Upper lobe of right lung (tissue), 1 donor: ENCODE data around the gene CD9. TPM values are rescaled to one million over a fixed set of nuclear protein-coding genes. Genes with fewer than 3 reads are reported as not detected.
"Not testable (repeated sequence)": the region's sequence is repeated elsewhere in the genome, so short reads cannot be mapped to it uniquely, and the experiment has no call there.

Experiments
- ATAC-seq: fragments of 200-7000 bp; cut with Tn5 transposase; one replicate; pipeline ENCODE4 v1.9.1; 2020; ENCODE audit warnings: mild to moderate bottlenecking, moderate library complexity
- DNase-seq: peaks from one replicate; pipeline ENCODE4 v3.0.0-alpha.2; 2020
- H3K27ac ChIP-seq: fragments of 200-600 bp; one replicate; pipeline ENCODE4 v1.8.0; 2022
- H3K27me3 ChIP-seq: fragments of 200-600 bp; one replicate; pipeline ENCODE4 v1.8.0; 2022; ENCODE audit warnings: mild to moderate bottlenecking
- H3K36me3 ChIP-seq: fragments of 200-600 bp; one replicate; pipeline ENCODE4 v1.8.0; 2022
- H3K4me1 ChIP-seq: fragments of 200-600 bp; one replicate; pipeline ENCODE4 v1.8.0; 2022
- H3K4me3 ChIP-seq: fragments of 200-600 bp; one replicate; pipeline ENCODE4 v1.8.0; 2022; ENCODE audit warnings: mild to moderate bottlenecking
- H3K9me3 ChIP-seq: fragments of 200-600 bp; one replicate; pipeline ENCODE4 v1.8.0; 2022
- intact Hi-C: fragments of 100-400 bp; cut with DNase I; formaldehyde crosslinking; loops from one replicate; pipeline ENCODE4 v1.11.0; 2022
- total RNA-seq: library from RNA; stranded (reverse); fragmentation: NEBNext Ultra II Directional; extraction: Animal tissue kit (Norgen Biotek cat#: 25700); gene quantifications from one replicate; pipeline ENCODE4 v1.2.1, GENCODE V29; 2021
- TF ChIP-seq, protein P1 (sequence below): fragments of 200-600 bp; IDR thresholded peaks from one replicate; pipeline ENCODE4 v1.8.0; 2022; ENCODE audit warnings: antibody characterized with exemption
- donor health status: DM: no; HTN: yes; CAD: no; lungs with severe emphysema.

The CD9 gene
- total RNA-seq, 1 donor from 2014 or later, result 445 TPM

DNA sequence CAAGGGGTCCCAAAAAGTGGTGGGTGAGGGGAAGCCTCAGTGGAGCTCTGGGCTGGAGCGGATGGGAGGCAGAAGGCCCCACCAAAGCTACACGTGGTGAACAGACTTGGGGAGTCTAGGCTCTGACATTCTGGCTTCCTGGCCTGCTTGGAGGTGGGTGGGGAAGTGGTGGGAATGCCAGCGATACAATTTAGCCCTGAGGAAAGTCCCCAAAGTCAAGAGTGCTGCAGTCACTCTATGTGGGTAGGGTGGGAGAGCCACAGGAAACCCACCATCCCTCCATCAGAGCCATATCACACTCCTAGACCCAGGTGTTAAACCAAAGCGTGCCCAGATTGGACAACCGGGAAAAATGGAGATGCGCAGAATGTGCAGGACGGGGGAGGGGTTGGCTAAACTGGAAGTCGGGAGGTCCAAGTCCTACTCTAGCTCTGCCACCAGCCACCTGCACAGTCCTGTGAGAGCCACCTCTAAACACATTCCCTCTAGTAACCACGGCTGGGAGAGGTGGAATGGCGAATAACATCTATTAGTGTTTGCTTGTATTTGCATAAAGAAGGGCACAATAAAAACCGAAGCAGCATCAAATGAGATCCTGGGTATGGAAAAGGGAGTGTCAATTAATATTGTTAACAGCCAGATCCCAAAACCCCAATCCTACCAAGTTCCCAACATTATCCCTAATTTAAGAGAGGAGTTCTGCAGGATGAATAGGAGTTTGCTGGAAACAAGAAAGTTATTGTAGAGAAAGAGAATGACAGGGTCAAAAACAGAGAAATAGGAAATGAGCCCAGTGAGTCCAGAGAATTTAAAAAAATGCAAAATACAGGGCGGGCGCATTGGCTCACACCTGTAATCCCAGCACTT lies 14.0 kb upstream of the CD9 start:
- H3K36me3 ChIP-seq, result no peaks in the 10 kb centered on the region
- TF ChIP-seq, protein P1, sequence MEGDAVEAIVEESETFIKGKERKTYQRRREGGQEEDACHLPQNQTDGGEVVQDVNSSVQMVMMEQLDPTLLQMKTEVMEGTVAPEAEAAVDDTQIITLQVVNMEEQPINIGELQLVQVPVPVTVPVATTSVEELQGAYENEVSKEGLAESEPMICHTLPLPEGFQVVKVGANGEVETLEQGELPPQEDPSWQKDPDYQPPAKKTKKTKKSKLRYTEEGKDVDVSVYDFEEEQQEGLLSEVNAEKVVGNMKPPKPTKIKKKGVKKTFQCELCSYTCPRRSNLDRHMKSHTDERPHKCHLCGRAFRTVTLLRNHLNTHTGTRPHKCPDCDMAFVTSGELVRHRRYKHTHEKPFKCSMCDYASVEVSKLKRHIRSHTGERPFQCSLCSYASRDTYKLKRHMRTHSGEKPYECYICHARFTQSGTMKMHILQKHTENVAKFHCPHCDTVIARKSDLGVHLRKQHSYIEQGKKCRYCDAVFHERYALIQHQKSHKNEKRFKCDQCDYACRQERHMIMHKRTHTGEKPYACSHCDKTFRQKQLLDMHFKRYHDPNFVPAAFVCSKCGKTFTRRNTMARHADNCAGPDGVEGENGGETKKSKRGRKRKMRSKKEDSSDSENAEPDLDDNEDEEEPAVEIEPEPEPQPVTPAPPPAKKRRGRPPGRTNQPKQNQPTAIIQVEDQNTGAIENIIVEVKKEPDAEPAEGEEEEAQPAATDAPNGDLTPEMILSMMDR, result no peak
- H3K4me3 ChIP-seq, result no peak overlapping the region
- intact Hi-C loops, result no loop called here
- H3K9me3 ChIP-seq, result no peaks in the 10 kb centered on the region
- no peak overlapping the region for H3K27ac ChIP-seq
- H3K4me1 ChIP-seq, result peaks cover 30% of the 10 kb centered on the region
- DNase-seq, result no peak
- no peak for ATAC-seq
- no peaks in the 10 kb centered on the region for H3K27me3 ChIP-seq

DNA sequence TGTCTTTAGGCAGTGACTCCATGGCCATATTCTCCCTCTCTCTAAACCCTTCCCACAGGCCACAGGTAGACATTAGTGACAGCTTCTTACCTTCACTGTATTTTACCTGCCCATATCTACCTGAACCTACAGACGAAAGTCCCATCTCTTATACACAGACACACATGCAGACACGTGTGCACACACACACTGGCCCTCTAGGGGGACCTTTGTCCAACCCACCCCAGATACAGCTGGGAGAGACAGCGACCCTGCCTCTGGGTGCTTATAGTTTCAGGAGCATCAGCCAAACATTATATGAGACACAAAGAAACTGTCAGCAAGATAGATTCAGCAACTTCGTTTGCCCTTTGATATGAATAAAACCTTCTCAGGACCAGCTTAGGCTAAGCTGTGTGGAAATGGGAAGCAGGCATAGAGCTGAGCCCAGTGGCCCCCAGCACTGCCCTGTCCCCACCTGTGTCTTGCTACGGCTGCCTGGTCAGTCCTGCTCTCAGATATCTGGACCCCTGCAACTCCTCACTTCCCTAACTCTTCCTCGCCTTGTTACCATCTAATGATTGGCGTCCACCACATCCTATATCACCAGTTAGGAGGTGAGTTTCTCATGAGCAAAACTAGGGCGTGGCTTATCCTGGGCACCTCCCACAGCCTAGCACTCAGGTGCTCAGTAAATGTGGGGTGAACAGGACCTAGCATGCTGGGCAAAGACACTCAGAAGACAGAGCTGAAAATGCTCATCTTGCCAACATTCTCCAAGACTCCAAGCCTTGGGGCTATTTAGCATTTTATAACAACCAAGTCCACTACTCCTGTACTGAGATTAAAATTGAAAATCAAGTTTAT lies 12.0 kb upstream of the CD9 start:
- Histone ChIP-seq H3K27ac (no peak overlapping the region), H3K27me3 (no peaks in the 10 kb centered on the region), H3K36me3 (no peaks in the 10 kb centered on the region), H3K4me1 (peaks cover 12% of the 10 kb centered on the region), H3K4me3 (no peak overlapping the region), H3K9me3 (no peaks in the 10 kb centered on the region)
- DNase-seq (no peak), ATAC-seq (no peak)
- TF ChIP-seq, protein P1, result no peak
- intact Hi-C loops, result no loop called here

DNA sequence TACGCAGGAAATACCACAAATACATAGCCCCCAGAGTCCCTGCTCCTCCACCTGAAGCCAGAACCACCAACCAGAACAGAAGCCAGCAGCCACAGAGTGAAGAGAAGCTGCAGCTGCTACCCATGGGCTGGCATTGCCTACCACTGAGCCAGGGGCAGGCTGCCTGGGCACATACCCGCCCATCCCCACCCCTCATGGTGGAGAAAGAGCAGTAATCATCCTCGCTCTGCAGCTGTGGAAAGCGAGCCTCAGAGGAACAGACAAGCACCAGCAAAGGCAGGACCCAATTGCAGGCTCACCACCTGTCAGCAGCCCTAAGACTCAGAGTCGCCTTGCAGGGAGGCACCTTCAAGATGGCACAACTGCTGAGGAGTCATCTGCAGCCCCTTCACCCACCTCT lies 11.2 kb upstream of the CD9 start:
- ATAC-seq, result no peak
- no peaks in the 10 kb centered on the region for H3K9me3 ChIP-seq
- H3K36me3 ChIP-seq, result no peaks in the 10 kb centered on the region
- no peak overlapping the region for H3K4me3 ChIP-seq
- no peak overlapping the region for H3K27ac ChIP-seq
- no peak for DNase-seq
- intact Hi-C loops, result no loop called here
- peaks cover 3% of the 10 kb centered on the region for H3K4me1 ChIP-seq
- H3K27me3 ChIP-seq, result no peaks in the 10 kb centered on the region
- TF ChIP-seq, protein P1, result no peak

DNA sequence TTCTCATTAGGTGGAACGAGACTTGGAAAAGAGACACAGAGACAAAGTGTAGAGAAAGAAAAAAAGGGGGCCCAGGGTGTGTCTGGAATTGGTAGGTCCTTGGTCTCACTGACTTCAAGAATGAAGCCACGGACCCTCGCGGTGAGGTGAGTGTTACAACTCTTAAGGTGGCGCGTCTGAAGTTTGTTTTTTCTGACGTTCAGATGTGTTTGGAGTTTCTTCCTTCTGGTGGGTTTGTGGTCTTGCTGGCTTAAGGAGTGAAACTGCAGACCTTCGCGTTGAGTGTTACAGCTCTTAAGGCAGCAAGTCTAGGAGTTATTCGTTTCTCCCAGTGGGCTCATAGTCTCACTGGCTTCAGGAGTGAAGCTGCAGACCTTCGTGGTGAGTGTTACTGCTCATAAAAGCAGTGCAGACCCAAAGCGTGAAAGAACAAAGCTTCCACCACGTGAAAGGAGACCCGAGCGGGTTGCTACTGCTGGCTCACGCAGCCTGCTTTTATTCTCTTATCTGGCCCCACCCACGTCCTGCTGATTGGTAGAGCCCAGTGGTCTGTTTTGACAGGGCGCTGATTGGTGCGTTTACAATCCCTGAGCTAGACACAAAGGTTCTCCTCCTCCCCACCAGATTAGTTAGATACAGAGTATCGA lies 10.1 kb upstream of the CD9 start:
- ATAC-seq, H3K36me3 ChIP-seq, H3K4me3 ChIP-seq, H3K27me3 ChIP-seq, H3K4me1 ChIP-seq, intact Hi-C loops, H3K27ac ChIP-seq, DNase-seq, H3K9me3 ChIP-seq: not testable (repeated sequence)

DNA sequence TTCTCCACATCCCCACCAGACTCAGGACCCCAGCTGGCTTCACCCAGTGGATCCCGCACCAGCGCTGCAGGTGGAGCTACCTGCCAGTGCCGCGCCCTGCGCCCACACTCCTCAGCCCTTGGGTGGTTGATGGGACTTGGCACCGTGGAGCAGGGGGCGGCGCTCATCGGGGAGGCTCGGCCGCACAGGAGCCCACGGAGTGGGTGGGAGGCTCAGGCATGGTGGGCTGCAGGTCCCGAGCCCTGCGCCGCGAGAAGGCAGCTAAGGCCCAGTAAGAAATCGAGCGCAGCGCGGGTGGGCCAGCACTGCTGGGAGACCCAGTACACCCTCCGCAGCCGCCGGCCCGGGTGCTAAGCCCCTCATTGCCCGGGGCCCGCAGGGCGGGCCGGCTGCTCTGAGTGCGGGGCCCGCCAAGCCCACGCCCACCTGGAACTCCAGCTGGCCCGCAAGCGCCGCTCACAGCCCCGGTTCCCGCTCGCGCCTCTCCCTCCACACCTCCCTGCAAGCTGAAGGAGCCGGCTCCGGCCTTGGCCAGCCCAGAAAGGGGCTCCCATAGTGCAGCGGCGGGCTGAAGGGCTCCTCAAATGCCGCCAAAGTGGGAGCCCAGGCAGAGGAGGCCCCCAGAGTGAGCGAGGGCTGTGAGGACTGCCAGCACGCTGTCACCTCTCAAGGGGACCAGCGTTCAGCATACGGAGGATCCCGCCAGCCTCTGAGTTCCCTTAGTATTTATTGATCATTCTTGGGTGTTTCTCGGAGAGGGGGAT lies 9.3 kb upstream of the CD9 start:
- H3K27me3 ChIP-seq, intact Hi-C loops, H3K36me3 ChIP-seq, H3K27ac ChIP-seq, ATAC-seq, DNase-seq, H3K9me3 ChIP-seq, H3K4me1 ChIP-seq, H3K4me3 ChIP-seq: not testable (repeated sequence)
